ENCODE results near the gene PER3.

Gene PER3

GRCh38 chr1:7833035-7833434, 48.9 kb downstream of the PER3 start:
- no peak for DNase-seq (ENCODE audit: low read depth in 2 of 2)

- DNase-seq (ENCODE audit: low read depth in 2 of 2): no peak
These were observed 54.6 kb downstream of the PER3 start for GRCh38 chr1:7838714-7839113.

GRCh38 chr1:7839526-7839925, 55.4 kb downstream of the PER3 start:
- no peak for DNase-seq (ENCODE audit: low read depth in 2 of 2)

- no peak for DNase-seq (ENCODE audit: low read depth in 2 of 2)
These were observed 58.4 kb downstream of the PER3 start for GRCh38 chr1:7842517-7842916.

- no peak for DNase-seq (ENCODE audit: low read depth in 2 of 2)
These were observed 61.7 kb downstream of the PER3 start for GRCh38 chr1:7845761-7846160.

GRCh38 chr1:7846656-7847055, 62.6 kb downstream of the PER3 start:
- DNase-seq (ENCODE audit: low read depth in 2 of 2): no peak

- DNase-seq (ENCODE audit: low read depth in 2 of 2): no peak
These were observed 63.5 kb downstream of the PER3 start for GRCh38 chr1:7847599-7847998.

GRCh38 chr1:7850786-7851185, 66.7 kb downstream of the PER3 start:
- DNase-seq (ENCODE audit: low read depth in 2 of 2): no peak

GRCh38 chr1:7852804-7853683, 69.0 kb downstream of the PER3 start, which contains the start of gene UTS2:
UTS2 (minus strand) TSS chr1:7853065; CDS start chr1:7853003, 62 bp downstream.
- no peak for DNase-seq (ENCODE audit: low read depth in 2 of 2)

- no peak for DNase-seq (ENCODE audit: low read depth in 2 of 2)
These were observed 69.6 kb downstream of the PER3 start for GRCh38 chr1:7853684-7854026.

- DNase-seq (ENCODE audit: low read depth in 2 of 2): no peak
These were observed 72.3 kb downstream of the PER3 start for GRCh38 chr1:7856345-7856744.

- DNase-seq (ENCODE audit: low read depth in 2 of 2): no peak
These were observed 72.9 kb downstream of the PER3 start for GRCh38 chr1:7857000-7857399.

GRCh38 chr1:7857985-7858384, 73.9 kb downstream of the PER3 start:
- no peak for DNase-seq (ENCODE audit: low read depth in 2 of 2)

GRCh38 chr1:7859406-7859805, 75.3 kb downstream of the PER3 start:
- no peak for DNase-seq (ENCODE audit: low read depth in 2 of 2)

GRCh38 chr1:7860130-7860529, 76.0 kb downstream of the PER3 start:
- no peak for DNase-seq (ENCODE audit: low read depth in 2 of 2)

GRCh38 chr1:7861452-7861851, 77.4 kb downstream of the PER3 start:
- DNase-seq (ENCODE audit: low read depth in 2 of 2): no peak

- no peak for DNase-seq (ENCODE audit: low read depth in 2 of 2)
These were observed 78.3 kb downstream of the PER3 start for GRCh38 chr1:7862211-7863060.

GRCh38 chr1:7863756-7864328, 79.8 kb downstream of the PER3 start:
- DNase-seq (ENCODE audit: low read depth in 2 of 2): no peak

- no peak for DNase-seq (ENCODE audit: low read depth in 2 of 2)
These were observed 81.9 kb downstream of the PER3 start for GRCh38 chr1:7865978-7866377.

- no peak for DNase-seq (ENCODE audit: low read depth in 2 of 2)
These were observed 84.1 kb downstream of the PER3 start for GRCh38 chr1:7868070-7868780.

- no peak for DNase-seq (ENCODE audit: low read depth in 2 of 2)
These were observed 85.2 kb downstream of the PER3 start for GRCh38 chr1:7869136-7869920.

All from activated CD8-positive, alpha-beta memory T cell treated with anti-CD3 and anti-CD28 coated beads for 4 hours (primary cell).